Measurements from ENCODE around the gene MSLN. TPM values are rescaled to one million over a fixed set of nuclear protein-coding genes. Genes with fewer than 3 reads are reported as not detected.
A peak's percentile ranks its signal among the peaks of the same experiment; 100 is the strongest.
"Not testable (repeated sequence)": the region's sequence is repeated elsewhere in the genome, so short reads cannot be mapped to it uniquely, and the experiment has no call there.

MSLN gene
- total RNA-seq, 1 experiment from 2014 or later = not detected

DNA sequence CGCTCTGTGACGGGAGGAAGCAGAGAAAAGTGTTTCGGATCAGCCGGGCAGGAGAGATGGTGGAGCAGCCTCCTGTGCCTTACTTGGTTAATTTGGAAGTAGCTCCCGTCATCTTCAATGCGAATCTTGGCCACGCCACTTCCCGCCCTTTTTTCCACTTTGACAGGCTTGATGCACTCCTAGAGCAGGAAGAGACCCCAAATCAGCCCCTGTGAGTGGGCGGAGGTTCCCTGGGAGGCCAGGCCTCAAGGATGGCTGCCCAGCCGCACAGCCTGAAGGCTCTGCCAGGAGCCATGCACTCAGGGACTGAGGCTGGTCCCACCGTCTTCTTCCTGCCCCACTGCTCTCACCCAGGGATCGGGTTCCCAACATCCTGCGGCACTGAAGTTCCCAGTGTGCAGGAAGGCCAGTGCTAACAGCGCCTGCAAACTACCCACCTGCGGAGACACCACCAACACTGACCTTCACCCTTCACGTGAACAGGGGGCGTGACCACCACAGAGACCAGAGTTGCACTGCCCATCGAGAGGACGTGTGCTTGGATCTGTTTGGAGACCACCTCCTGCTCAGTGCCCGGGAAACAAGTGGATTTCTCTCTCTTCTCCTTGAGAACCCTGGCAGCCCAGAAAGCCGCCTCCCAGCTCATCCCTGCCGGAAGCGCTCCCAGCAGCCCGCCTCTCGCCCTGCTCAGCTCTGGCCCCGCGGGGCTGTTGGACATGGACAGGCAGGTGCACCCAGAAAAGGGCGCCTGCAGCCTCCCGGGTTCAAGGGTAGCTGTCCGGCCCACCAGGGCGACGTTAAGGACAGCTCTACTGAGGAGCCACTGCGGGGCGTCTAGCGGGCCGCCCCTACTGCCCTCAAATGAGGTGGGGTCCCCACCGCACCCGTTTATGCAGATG is 20.7 kb upstream of the MSLN start:
- H3K9me3 ChIP-seq (replicated peaks) = no peaks in the 10 kb centered on the region
- H3K27me3 ChIP-seq = no peaks in the 10 kb centered on the region; the same call in 1 of the 2 replicates
- H3K36me3 ChIP-seq = no peaks in the 10 kb centered on the region
- H3K4me3 ChIP-seq = peak overlapping the region; percentile 85
- no peak overlapping the region for H3K27ac ChIP-seq
- no peaks in the 10 kb centered on the region for H3K4me1 ChIP-seq
- peak; percentile 1 to 33 for DNase-seq

DNA sequence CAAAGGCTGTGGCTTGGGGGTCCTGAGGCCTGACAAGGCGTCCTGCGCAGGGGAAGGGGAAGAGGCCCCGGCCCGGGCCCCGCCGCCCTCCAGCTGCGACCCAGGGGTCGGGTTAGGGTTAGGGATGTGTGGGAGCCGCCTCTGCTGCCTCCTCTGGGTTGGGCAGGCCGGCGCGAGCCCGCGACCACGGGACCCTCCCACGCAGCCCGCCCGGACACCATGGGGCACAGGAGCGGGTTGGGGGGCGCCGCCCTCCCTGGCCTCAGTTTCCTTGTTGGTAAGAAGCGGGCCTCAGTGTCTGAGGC is 20.1 kb upstream of the MSLN start:
- H3K27ac ChIP-seq = peak overlapping the region; percentile 56
- no peaks in the 10 kb centered on the region for H3K9me3 ChIP-seq (replicated peaks)
- H3K4me3 ChIP-seq = peak overlapping the region; percentile 85
- DNase-seq = no peak
- no peaks in the 10 kb centered on the region for H3K36me3 ChIP-seq
- H3K27me3 ChIP-seq = no peaks in the 10 kb centered on the region; the same call in 1 of the 2 replicates
- H3K4me1 ChIP-seq = no peaks in the 10 kb centered on the region

DNA sequence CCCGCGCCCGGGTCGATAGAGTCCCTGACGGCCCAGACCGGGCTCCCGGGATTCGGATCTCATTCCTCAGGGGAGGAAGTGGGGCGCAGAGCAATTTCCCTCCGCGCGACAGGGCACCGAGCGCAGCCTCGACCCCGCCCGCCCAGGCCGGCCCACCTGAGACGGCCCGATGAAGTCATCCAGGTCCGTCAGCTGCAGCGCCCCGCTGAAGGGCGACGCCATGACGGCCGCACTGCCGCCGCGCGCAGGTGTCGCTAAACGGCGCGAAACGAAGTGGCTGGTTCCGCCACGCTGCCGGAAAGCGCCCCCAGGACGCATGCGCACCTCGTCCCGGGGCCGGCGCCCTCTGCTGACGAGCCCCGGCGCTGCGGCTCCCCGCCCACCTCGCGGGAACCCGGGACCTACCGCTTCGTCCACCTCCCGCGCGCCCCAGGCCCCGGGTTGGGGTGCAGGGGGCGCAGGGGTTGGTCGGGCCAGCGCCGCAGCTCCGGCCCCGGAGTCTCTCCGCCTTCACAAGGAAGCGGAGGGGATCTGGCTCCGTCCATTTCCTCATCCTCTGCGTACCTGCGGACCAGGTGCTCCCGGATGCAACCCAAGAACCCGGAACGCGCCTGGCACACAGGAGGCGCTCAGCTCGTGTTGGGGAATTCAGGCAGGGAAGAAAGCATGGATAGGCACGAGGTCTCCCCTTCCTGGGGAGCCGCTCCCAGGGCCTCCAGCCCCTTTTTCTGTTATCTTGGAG is 19.6 kb upstream of the MSLN start, which contains the start of gene CIAO3:
Gene CIAO3 (minus strand): TSS at position 234 of the 742 bp plus-strand sequence. CDS start 12 bp downstream, at position 222.
- H3K36me3 ChIP-seq = no peaks in the 10 kb centered on the region
- peak; percentile 88 to 91 for DNase-seq

DNA sequence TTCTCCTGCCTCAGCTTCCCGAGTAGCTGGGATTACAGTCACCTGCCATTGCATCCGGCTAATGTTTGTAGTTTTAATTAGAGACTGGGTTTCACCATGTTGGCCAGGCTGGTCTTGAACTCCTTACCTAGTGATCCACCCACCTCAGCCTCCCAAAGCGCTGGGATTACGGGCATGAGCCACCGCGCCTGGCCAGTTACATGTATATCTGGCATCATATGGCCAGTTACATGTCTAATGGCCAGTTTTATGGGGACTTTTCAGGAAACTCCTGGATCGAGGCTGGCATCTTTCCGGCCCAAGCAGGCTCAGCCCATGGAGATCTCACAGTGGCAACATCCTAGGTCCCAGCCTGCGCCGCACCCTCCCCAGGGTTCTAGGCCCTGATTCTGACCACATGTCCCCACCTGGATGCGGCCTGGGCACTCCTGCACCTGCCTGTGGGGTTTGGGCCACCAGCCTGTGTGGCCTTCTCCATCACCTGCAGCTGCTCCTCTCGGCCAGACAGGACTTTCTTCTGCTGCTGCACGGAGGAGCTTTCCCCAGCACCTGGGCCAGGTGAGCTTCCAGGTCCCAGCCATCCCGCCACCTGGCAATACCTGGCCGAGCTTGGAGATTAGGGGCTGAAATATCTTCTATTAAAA is 18.4 kb upstream of the MSLN start:
- no peaks in the 10 kb centered on the region for H3K9me3 ChIP-seq (replicated peaks)
- peaks cover 3% of the 10 kb centered on the region; the same call in 1 of the 2 replicates for H3K27me3 ChIP-seq
- H3K27ac ChIP-seq = no peak overlapping the region

More for the DNA sequence above, 19.6 kb upstream of the MSLN start, which contains the start of gene CIAO3:
- Histone ChIP-seq H3K27me3 (no peaks in the 10 kb centered on the region; the same call in 1 of the 2 replicates), H3K27ac (peak within 1 kb of the TSS; percentile 56), H3K4me3 (peak within 1 kb of the TSS; percentile 85), H3K4me1 (no peaks in the 10 kb centered on the region), H3K9me3 (replicated peaks) (no peaks in the 10 kb centered on the region)

DNA sequence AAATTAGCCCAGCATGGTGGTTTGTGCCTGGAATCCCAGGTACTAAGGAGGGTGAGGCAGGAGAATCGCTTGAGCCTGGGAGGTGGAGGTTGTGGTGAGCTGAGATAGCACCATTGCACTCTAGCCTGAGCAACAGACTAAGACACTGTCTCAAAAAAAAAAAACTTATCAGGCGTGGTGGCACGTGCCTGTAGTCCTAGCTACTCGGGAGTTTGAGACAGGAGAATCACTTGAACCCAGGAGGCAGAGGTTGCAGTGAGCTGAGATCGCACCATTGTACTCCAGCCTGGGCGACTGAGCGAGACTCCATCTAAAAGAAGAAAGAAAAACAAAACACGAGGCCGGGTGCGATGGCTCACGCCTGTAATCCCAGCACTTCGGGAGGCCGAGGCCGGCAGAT is 17.6 kb upstream of the MSLN start:
- H3K36me3 ChIP-seq; H3K9me3 ChIP-seq (replicated peaks); H3K27me3 ChIP-seq; H3K4me3 ChIP-seq; H3K4me1 ChIP-seq; H3K27ac ChIP-seq; DNase-seq: not testable (repeated sequence)

More for the DNA sequence above, 18.4 kb upstream of the MSLN start:
- H3K4me3 ChIP-seq = no peak overlapping the region
- no peaks in the 10 kb centered on the region for H3K4me1 ChIP-seq
- DNase-seq = no peak
- no peaks in the 10 kb centered on the region for H3K36me3 ChIP-seq

DNA sequence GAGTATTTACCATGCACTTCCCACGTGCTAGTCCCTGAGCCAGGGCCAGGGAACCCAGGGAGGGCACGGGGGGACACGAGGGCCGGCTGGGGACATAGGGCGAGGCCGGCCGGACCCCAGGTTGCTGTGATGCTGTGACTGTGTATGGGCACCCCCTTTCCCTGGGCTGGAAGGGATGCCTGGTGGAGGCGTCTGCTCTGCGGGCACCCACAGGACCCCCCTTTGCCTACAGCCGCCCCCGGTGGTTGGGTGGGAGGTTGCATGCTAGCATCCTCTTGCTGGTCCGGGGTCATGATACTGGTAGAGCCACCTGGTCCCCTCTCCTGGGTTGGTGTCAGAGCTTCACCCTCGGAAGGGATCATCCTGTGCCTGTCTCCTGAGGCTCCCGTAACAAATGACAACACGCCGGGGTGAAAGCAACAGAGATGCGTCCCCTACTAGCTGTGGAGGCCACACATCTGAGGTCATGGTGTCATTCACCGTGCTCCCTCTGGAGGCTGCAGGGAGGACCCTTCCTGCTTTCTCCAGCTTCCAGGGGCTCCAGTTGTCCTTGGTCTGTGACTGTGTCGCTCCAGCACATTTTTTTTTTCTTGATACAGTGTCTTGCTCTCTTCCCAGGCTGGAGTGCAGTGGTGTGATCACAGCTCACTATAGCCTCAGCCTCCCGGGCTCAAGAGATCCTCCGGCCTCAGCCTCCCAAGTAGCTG is 16.6 kb upstream of the MSLN start:
- no peaks in the 10 kb centered on the region for H3K9me3 ChIP-seq (replicated peaks)
- peaks cover 19% of the 10 kb centered on the region for H3K27me3 ChIP-seq
- H3K36me3 ChIP-seq = no peaks in the 10 kb centered on the region
- H3K4me1 ChIP-seq = no peaks in the 10 kb centered on the region
- no peak overlapping the region for H3K4me3 ChIP-seq
- no peak overlapping the region for H3K27ac ChIP-seq
- no peak for DNase-seq

DNA sequence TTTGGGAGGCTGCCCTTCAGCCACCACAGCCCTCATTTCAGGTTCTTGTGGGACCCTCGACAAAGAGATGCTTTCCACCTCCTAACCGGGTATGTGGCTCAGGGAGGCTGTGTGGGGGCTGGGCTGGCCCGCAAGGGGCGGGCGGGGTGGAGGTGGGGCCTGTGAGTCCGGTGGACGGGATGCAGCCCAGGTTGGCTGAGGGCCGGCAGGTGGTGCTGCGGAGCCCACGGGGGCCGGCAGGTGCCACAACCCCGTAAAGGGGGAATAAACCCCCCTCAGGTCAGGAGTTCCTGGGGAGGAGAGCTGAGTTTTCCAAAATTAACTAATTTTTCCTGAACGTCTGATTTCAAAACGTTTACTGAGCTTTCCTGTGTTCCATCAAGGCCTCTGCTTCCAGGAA is 14.8 kb upstream of the MSLN start:
- H3K36me3 ChIP-seq = no peaks in the 10 kb centered on the region
- H3K27ac ChIP-seq = no peak overlapping the region
- no peaks in the 10 kb centered on the region for H3K9me3 ChIP-seq (replicated peaks)
- peak in 1 of 2 experiments; percentile 35 for DNase-seq
- no peak overlapping the region for H3K4me3 ChIP-seq
- peaks cover 32% of the 10 kb centered on the region for H3K27me3 ChIP-seq
- no peaks in the 10 kb centered on the region for H3K4me1 ChIP-seq

DNA sequence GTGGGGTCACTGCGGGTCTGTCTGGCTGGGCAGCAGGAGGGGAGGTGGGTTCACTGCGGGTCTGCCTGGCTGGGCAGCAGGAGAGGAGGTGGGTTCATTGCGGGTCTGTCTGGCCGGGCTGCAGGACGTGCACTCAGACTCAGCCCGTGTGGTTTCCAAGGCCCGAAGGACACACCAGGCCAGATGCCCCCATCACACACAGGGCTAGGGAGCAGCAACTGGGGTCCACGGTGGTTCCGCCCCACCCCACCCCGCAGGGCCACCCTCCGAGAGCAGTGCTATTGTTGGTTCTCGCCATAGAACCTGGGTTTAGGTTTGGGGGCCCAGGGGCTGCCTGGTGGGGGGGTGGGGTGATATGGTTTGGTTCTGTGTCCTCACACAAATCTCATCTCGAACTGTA is 13.9 kb upstream of the MSLN start:
- Histone ChIP-seq H3K4me3 (no peak overlapping the region), H3K4me1 (no peaks in the 10 kb centered on the region), H3K27me3 (peaks cover 41% of the 10 kb centered on the region), H3K9me3 (replicated peaks) (no peaks in the 10 kb centered on the region), H3K36me3 (no peaks in the 10 kb centered on the region), H3K27ac (no peak overlapping the region)
- DNase-seq = no peak

DNA sequence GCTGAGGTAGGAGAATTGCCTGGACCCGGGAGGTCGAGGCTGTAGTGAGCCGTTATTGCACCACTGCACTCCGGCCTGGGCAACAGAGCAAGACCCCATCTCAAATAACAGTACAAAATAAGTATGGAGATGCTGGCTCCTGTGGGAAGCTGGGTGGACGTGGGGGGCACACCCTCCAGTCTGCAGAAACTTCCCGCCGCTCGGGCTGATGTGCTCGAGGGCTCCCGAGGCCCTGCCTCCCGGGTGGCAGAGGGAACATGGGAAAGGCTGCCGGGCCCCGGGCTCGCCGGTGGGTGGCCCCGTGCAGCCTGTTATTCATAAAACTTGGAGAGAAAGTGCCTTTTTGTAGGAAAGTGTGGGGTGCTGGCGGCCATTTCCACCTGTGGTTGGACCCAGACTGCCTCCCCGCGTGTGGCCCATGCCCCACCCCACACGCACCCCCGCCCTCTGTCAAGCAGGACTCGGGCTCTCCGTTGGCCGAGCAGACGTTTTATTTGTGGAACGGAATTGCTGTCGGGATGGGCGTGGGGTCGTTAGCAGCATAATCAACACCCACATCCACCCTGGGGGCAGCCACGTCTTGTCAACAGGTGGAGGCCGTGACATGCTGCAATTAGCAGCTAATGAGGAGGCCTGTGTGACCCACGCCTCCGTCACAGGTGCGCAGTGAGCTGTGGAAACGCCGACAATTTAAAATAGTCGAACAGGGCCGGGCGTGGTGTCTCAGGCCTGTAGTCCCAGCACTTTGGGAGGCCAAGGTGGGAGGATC is 12.4 kb upstream of the MSLN start:
- H3K27me3 ChIP-seq = peaks cover 50% of the 10 kb centered on the region
- no peak overlapping the region for H3K27ac ChIP-seq
- H3K9me3 ChIP-seq (replicated peaks) = no peaks in the 10 kb centered on the region
- H3K4me3 ChIP-seq = no peak overlapping the region
- no peak for DNase-seq
- H3K4me1 ChIP-seq = no peaks in the 10 kb centered on the region
- no peaks in the 10 kb centered on the region for H3K36me3 ChIP-seq

DNA sequence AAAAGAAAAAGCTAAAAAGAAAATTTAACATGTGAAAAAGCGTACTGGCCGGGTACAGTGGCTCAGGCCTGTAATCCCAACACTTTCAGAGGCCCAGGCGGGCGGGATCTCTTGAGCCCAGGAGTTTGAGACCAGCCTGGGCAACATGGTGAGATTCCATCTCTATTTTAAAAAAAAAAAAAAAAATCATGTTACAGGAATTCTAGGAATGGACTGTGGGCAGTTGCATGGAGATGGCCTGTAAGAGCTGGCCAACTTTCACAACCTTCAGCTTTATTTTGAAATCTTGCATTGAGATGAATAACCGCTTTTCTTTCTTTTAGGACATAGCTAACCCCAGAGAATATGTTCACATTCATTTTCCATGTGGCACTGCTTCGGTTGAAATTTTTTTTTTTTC is 11.5 kb upstream of the MSLN start:
- H3K4me3 ChIP-seq = no peak overlapping the region
- H3K27ac ChIP-seq = no peak overlapping the region
- DNase-seq = no peak
- no peaks in the 10 kb centered on the region for H3K4me1 ChIP-seq
- H3K36me3 ChIP-seq = no peaks in the 10 kb centered on the region
- no peaks in the 10 kb centered on the region for H3K9me3 ChIP-seq (replicated peaks)
- peaks cover 56% of the 10 kb centered on the region for H3K27me3 ChIP-seq

DNA sequence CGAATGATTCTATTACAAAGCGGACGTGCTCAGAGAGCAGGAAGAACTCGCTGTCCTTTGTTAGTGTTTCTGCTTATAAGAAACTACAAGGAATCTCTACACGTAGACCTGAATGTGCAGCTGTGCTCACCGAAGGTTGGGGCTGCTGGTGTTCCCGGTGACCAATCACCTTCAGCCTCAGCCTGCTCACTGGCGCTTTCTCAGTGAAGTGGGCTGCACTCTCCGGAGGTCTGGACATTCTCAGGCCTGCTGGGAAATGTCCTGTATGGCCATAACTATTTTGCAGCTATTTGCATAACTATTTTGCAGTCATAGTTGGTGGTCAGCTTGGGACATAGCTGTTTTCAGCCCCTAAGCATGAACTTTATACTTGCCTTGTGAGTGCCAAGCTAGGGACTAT is 10.0 kb upstream of the MSLN start:
- no peaks in the 10 kb centered on the region for H3K9me3 ChIP-seq (replicated peaks)
- no peaks in the 10 kb centered on the region for H3K4me1 ChIP-seq
- H3K4me3 ChIP-seq = no peak overlapping the region
- no peak overlapping the region for H3K27ac ChIP-seq
- peaks cover 56% of the 10 kb centered on the region for H3K27me3 ChIP-seq
- H3K36me3 ChIP-seq = no peaks in the 10 kb centered on the region
- DNase-seq = peak in 1 of 2 experiments; percentile 28

DNA sequence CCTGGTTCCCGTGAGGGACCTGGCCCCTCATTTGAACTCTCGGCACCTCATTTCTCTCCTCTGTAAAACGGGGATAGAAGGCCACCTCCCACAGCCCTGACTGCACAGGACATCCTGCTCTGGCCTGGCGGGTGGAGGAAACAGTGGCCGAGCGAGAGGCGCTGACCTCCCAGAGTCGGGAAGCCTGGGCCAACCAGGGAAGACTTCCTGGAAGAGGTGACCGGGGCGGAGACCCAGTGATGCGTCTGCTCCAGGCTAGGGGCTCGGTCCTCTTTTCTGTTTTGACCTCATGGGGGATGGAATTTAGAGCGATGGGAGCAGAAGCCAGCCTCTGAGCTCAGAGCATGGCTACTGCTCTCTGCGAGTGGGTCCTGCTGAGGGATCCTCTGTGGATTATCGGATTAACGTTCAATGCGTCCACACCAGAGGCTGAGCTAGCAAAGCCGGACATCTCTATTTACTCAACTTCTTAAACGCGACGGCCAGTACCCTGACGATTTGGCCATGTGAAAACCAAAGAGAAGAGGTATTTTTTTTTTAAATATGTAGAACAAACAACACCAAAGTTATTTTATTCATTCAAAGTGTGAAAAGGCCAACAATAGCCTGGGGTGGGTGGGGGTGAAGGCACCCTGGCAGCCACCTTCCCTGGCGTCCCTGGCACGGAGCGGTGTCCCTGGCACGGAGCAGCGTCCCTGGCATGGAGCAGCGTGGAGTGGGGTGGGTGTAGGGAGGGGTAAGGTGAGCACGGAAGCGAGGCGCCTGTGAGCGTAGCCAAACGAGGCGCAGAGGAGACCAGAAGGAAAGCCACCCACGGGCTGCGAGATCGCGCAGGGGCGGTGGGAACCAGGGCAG is 9.2 kb upstream of the MSLN start:
- Histone ChIP-seq H3K36me3 (no peaks in the 10 kb centered on the region), H3K4me3 (no peak overlapping the region), H3K27ac (no peak overlapping the region), H3K9me3 (replicated peaks) (no peaks in the 10 kb centered on the region), H3K4me1 (no peaks in the 10 kb centered on the region), H3K27me3 (peaks cover 56% of the 10 kb centered on the region)
- DNase-seq = no peak

DNA sequence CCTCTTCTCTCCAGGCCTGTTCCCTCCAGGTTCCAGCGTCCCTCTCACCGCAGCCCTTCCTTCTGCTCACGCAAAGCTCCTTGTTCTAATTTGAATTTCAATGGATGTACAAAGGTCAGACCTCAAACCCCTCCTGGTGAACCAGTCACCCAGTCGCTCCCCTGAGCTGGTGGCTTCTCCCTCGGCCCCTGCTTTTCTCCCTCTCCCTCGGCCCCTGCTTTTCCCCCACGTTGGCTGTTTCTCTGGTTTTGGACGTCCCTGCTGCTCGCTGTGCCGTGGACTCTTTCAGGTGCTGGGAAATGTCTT is 8.6 kb upstream of the MSLN start:
- no peak for DNase-seq

More for the DNA sequence above, 8.6 kb upstream of the MSLN start:
- no peaks in the 10 kb centered on the region for H3K36me3 ChIP-seq
- no peak overlapping the region for H3K4me3 ChIP-seq
- peaks cover 54% of the 10 kb centered on the region for H3K27me3 ChIP-seq
- no peak overlapping the region for H3K27ac ChIP-seq
- H3K4me1 ChIP-seq = no peaks in the 10 kb centered on the region
- H3K9me3 ChIP-seq (replicated peaks) = no peaks in the 10 kb centered on the region

Measured in SJCRH30 (cell line).